ENCODE data around the gene MEIS2.

MEIS2 gene

GRCh38 chr15:36878684-36879262, 221.6 kb downstream of the MEIS2 start:
- no peak for DNase-seq (ENCODE audit: low spot score)

GRCh38 chr15:36877796-36878683, 222.3 kb downstream of the MEIS2 start:
- no peak for DNase-seq (ENCODE audit: low spot score)

DNA sequence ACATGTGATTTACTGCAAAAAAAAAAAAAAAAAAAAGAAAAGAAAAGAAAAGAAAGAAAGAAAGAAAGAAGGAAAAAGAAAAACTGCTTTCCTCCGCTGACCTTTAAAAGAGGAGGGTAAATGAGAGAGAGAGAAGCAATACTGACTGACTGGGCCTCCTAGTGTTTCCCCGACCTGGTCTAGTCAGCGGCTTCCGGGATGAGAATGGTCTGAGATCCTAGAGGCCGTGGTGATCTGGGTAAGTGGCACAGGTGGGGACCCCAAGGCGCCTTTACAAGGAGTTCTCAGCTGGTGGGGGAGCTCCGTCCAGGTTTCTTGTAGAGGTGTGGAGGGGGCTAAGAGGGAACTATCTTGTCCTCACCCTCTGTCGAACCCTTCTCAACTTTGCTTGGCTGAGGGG, 223.1 kb downstream of the MEIS2 start:
- no peak for DNase-seq (ENCODE audit: low spot score)

GRCh38 chr15:36875740-36876334, 224.5 kb downstream of the MEIS2 start:
- no peak for DNase-seq (ENCODE audit: low spot score)

DNA sequence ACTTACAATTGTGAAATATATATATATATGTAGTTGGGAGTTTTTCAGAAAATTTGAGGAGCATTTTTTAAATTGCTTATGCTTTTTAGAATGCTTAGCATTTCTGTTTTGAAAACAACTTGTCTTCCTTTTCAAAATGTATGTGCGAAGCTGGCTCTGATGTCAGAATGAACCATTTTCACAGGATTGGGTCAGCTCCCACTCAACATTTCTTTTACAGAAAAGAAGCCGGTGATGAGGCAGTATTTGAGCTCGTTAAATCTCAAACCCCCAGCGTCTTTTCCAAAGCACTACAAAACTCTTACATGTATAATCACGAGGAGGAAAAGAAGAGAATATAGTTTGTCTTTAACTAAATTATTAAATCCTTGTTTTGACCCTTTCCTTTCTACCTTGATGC, 225.4 kb downstream of the MEIS2 start:
- DNase-seq (ENCODE audit: low spot score), result no peak

DNA sequence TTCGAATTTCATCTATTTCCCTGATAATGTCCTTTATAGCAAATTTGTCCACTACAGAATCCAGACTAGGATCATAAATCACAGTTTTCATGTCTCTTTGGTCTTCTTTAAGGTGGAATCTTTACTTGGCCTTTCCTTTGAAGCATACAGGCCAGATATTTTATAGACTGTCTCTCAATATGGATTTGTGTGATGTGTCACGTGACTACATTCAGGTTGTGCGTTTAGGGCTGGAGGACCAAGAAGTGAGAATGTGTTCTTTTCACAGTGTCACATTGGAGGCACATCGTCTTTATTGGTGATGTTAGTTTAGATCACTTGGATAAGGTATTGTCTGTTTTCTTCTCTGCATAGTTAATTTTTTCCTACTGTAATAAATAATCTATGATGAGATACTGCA, 232.9 kb downstream of the MEIS2 start:
- DNase-seq (ENCODE audit: low spot score), result no peak

GRCh38 chr15:36866896-36867295, 233.5 kb downstream of the MEIS2 start:
- no peak for DNase-seq (ENCODE audit: low spot score)

- DNase-seq (ENCODE audit: low spot score), result no peak
These were observed 236.8 kb downstream of the MEIS2 start for GRCh38 chr15:36863570-36863969.

GRCh38 chr15:36860792-36861191, 239.6 kb downstream of the MEIS2 start:
- no peak for DNase-seq (ENCODE audit: low spot score)

DNA sequence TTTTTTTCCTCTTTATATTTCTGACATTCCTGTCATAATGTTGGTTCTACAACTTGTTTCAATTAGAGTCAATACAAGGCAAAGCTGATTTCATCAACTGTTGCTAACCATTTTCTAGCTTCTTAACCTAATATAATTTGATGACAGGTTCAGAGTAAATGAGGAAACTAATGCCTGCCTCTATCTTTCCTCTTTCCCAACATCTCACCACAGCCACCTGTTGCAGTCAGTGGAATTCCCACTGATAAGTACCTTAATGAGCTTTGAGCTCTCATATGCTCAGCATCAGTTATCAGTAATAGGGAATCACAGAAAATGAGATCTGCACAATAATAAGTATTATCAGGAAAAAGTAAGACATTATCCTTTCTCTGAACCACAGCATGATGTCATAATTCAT, 241.9 kb downstream of the MEIS2 start:
- no peak for DNase-seq (ENCODE audit: low spot score)

DNA sequence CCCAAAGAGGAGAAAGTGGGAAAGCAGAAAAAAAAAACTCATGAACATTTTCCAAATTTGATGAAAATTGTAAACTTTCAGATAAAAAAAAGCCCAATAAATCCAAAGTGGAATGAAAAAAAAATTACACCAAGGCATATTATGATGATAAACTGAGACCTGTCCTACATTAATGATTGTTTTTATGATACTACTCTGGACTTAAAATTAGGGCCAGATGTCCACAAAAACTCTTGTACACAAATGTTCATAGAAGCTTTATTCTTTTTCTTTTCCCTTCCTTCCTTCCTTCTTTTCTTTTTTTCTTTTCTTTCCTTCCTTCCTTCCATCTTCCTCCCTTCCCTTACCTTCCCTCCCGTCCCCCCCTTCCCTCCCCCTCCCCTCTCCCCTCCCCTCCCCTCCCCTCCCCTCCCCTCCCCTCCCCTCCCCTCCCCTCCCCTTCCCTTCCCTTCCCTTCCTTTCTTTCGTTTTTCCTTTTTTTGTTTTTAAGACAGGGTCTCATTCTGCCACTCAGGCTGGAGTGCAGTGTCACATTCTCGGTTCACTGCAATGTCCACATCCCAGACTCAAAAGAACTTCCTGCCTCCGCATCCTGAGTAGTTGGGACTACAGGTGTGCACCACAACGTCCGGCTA, 243.9 kb downstream of the MEIS2 start:
- no peak for DNase-seq (ENCODE audit: low spot score)

GRCh38 chr15:36850864-36851263, 249.5 kb downstream of the MEIS2 start:
- no peak for DNase-seq (ENCODE audit: low spot score)

DNA sequence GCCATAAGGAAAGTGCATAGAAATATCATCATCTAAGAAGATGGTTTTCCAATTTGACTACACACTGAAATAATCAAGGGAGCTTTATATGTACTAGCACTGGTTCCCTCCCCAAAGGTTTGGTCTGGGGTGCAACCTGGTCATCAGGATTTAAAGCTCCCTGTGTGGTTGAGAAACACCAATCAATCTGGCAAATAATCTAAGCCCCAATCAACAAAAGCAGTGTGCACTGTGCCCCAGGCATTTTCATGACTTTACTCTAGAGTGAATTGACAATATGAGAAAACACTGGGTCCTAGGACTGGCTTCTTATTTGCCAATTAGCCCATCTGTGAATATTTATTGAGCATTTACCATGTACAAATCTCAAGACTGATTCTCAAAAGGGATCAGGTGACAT, 255.1 kb downstream of the MEIS2 start:
- no peak for DNase-seq (ENCODE audit: low spot score)

GRCh38 chr15:36844534-36844998, 255.8 kb downstream of the MEIS2 start:
- DNase-seq (ENCODE audit: low spot score), result no peak

DNA sequence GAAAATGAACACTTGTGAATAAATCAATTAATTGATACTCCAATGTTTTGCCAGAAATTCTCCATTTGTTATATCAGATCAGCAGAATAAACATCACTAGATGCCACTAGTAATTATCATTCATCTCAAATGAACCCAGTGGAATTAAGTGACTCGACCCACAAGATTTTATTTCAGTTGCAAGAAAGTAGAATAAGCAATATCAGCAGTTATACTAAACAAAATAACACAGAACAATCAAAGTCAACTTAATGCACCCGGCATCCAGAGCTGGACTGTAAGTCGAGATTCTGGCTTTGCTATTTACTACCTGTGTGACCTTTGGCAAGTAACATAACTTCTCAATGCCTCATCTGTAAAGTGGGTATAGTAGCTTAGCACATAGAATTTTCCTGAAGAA, 256.5 kb downstream of the MEIS2 start:
- no peak for DNase-seq (ENCODE audit: low spot score)

- DNase-seq (ENCODE audit: low spot score), result no peak
These were observed 259.2 kb downstream of the MEIS2 start for GRCh38 chr15:36841193-36841592.
